ENCODE measurements around the gene KCNQ5.

GRCh38 chr6:73242001-73242400 is 620.1 kb downstream of the KCNQ5 start:
- TF ChIP-seq CTCF (IDR thresholded peaks at IDR 0.05) (no peak), EZH2 (IDR thresholded peaks at IDR 0.05) (no peak), EZH2phosphoT487 (IDR thresholded peaks at IDR 0.05) (no peak)
